WTC11 (cell line): ENCODE results near the gene HOXB6. TPM values are rescaled to one million over a fixed set of nuclear protein-coding genes. Genes with fewer than 3 reads are reported as not detected.

Experiments
- ATAC-seq: fragments of 200-7000 bp; cut with Tn5 transposase; 2 replicates; pipeline ENCODE4 v1.10.0; 2021; ENCODE audit warnings: mild to moderate bottlenecking, moderate library complexity
- CTCF ChIA-PET: fragments of 300-600 bp; sonication (Branson Sonifier 250); formaldehyde crosslinking; loops from one replicate; lab custom pipeline; 2021; ENCODE audit warnings: antibody characterized with exemption; lab: Charles Lee
- POLR2A ChIA-PET: fragments of 350-600 bp; sonication (Branson Sonifier 250); formaldehyde crosslinking; loops from one replicate; lab custom pipeline; 2021; ENCODE audit warnings: antibody characterized with exemption; lab: Charles Lee
- DNase-seq: peaks from one replicate; pipeline ENCODE4 v3.0.0; 2021; ENCODE audit warnings: low spot score
- H3K27ac Mint-ChIP-seq: 2 replicates; pipeline ENCODE4 v1.8.0; 2021; ENCODE audit warnings: mixed read lengths
- H3K27me3 Mint-ChIP-seq: 2 replicates; pipeline ENCODE4 v1.8.0; 2021; ENCODE audit warnings: low read depth, mild to moderate bottlenecking, moderate library complexity, mixed read lengths
- H3K36me3 Mint-ChIP-seq: 2 replicates; pipeline ENCODE4 v1.8.0; 2021; ENCODE audit warnings: mixed read lengths
- H3K4me1 Mint-ChIP-seq: 2 replicates; pipeline ENCODE4 v1.8.0; 2022; ENCODE audit warnings: mixed read lengths
- H3K4me3 Mint-ChIP-seq: 2 replicates; pipeline ENCODE4 v1.8.0; 2021; ENCODE audit warnings: mild to moderate bottlenecking, moderate library complexity, mixed read lengths
- H3K9me3 Mint-ChIP-seq: 2 replicates; pipeline ENCODE4 v1.8.0; 2021; ENCODE audit warnings: mixed read lengths
- CDX4 ChIP-seq: fragments of 250-450 bp; sonication (Bioruptor Pico); IDR thresholded peaks from 2 replicates; pipeline ENCODE4 v1.9.0; 2021; ENCODE audit warnings: moderate library complexity, mild to moderate bottlenecking, inconsistent platforms, borderline replicate concordance
- CREB1 ChIP-seq: sonication (generic); formaldehyde crosslinking; IDR thresholded peaks from 2 replicates; pipeline ENCODE4 v1.8.0; 2023; ENCODE audit warnings: mild to moderate bottlenecking, missing genetic modification reagents
- FOXJ3 ChIP-seq: sonication (generic); formaldehyde crosslinking; IDR thresholded peaks from 2 replicates; pipeline ENCODE4 v1.9.0; 2021; ENCODE audit warnings: missing genetic modification reagents, mild to moderate bottlenecking, borderline replicate concordance
- FOXP1 ChIP-seq: sonication (generic); formaldehyde crosslinking; IDR thresholded peaks from 2 replicates; pipeline ENCODE4 v1.8.0; 2022; ENCODE audit warnings: missing genetic modification reagents, mild to moderate bottlenecking, moderate library complexity, borderline replicate concordance
- GABPB1 ChIP-seq: sonication (generic); formaldehyde crosslinking; IDR thresholded peaks from 2 replicates; pipeline ENCODE4 v1.8.1; 2023; ENCODE audit warnings: mild to moderate bottlenecking, missing genetic modification reagents
- IRF2 ChIP-seq: sonication (generic); formaldehyde crosslinking; IDR thresholded peaks from 2 replicates; pipeline ENCODE4 v1.8.0; 2022; ENCODE audit warnings: low read depth, missing genetic modification reagents, borderline replicate concordance
- NFYB ChIP-seq: sonication (generic); formaldehyde crosslinking; conservative IDR thresholded peaks from 2 replicates; pipeline ENCODE4 v1.8.0; 2022; ENCODE audit warnings: low read depth, missing genetic modification reagents
- NR3C1 ChIP-seq: sonication (generic); formaldehyde crosslinking; conservative IDR thresholded peaks from 2 replicates; pipeline ENCODE4 v1.8.1; 2023; ENCODE audit warnings: low read depth, mild to moderate bottlenecking, missing genetic modification reagents
- OVOL2 ChIP-seq: fragments of 250-450 bp; sonication (Bioruptor Pico); IDR thresholded peaks from 2 replicates; pipeline ENCODE4 v1.9.0; 2021; ENCODE audit warnings: mild to moderate bottlenecking, borderline replicate concordance
- RORB ChIP-seq: fragments of 250-450 bp; sonication (Bioruptor Pico); IDR thresholded peaks from 2 replicates; pipeline ENCODE4 v1.9.0; 2021; ENCODE audit warnings: mild to moderate bottlenecking
- TEAD1 ChIP-seq: sonication (generic); formaldehyde crosslinking; IDR thresholded peaks from 2 replicates; pipeline ENCODE4 v1.8.0; 2022; ENCODE audit warnings: mild to moderate bottlenecking, missing genetic modification reagents
- TEAD4 ChIP-seq: sonication (generic); formaldehyde crosslinking; IDR thresholded peaks from 2 replicates; pipeline ENCODE4 v1.8.0; 2022; ENCODE audit warnings: mild to moderate bottlenecking, missing genetic modification reagents
- USF2 ChIP-seq: sonication (generic); formaldehyde crosslinking; IDR thresholded peaks from 2 replicates; pipeline ENCODE4 v1.8.1; 2023; ENCODE audit warnings: mild to moderate bottlenecking, missing genetic modification reagents, moderate library complexity
- ZBTB43 ChIP-seq: sonication (generic); formaldehyde crosslinking; IDR thresholded peaks from 2 replicates; pipeline ENCODE4 v1.8.1; 2023; ENCODE audit warnings: mild to moderate bottlenecking, missing genetic modification reagents
- ZNF138 ChIP-seq: sonication (generic); formaldehyde crosslinking; conservative IDR thresholded peaks from 2 replicates; pipeline ENCODE4 v1.8.1; 2022; ENCODE audit warnings: mild to moderate bottlenecking, moderate library complexity, missing genetic modification reagents
- ZNF232 ChIP-seq: sonication (generic); formaldehyde crosslinking; IDR thresholded peaks from 2 replicates; pipeline ENCODE4 v1.8.0; 2022; ENCODE audit warnings: mild to moderate bottlenecking, missing genetic modification reagents
- ZNF425 ChIP-seq: fragments of 250-450 bp; sonication (Bioruptor Pico); conservative IDR thresholded peaks from 2 replicates; pipeline ENCODE4 v1.9.0; 2021; ENCODE audit warnings: mild to moderate bottlenecking
- total RNA-seq: library from RNA; stranded (reverse); gene quantifications from 3 replicates; pipeline ENCODE4 v1.2.3, GENCODE V29; 2021
- TF ChIP-seq, protein P1 (sequence below): sonication (generic); formaldehyde crosslinking; IDR thresholded peaks from 2 replicates; pipeline ENCODE4 v1.8.0; 2022; ENCODE audit warnings: mild to moderate bottlenecking, missing genetic modification reagents
- TF ChIP-seq, protein P2 (sequence below): fragments of 250-450 bp; sonication (Bioruptor Pico); IDR thresholded peaks from 2 replicates; pipeline ENCODE4 v1.9.0; 2021; ENCODE audit warnings: mild to moderate bottlenecking, borderline replicate concordance

Gene HOXB6
- total RNA-seq, 1 experiment from 2014 or later: not detected

DNA sequence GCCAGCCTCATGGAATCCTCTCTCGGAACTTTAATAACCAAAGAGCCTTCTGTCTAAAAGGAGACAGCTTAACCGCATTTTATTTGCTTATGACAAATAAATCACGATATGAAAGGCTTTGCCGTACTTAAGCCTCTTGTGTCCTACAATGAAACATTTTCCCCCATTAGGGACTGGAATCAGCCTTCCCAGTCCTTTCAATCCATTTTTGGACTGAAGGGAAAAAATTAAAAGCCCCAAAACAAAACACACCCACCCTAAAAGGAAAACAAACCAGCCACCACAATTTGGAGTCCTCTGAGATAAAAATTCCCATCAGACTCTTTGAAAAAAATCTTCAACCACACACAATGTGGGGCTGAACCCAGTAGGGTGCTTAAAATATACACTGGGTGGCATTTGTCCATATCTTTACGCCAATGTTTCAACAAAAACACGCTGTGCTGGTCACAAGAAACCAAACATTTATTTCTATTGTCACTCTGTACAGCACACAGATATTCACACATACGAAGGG is 29.7 kb downstream of the HOXB6 start:
- ChIA-PET POLR2A (no interaction called here), CTCF (interaction anchor here (0.5 kb wide), 1 partner anchor 104 kb away, joined by 4 read pairs; no protein-coding TSS in a partner anchor)
- no peaks in the 10 kb centered on the region for H3K36me3 Mint-ChIP-seq
- H3K9me3 Mint-ChIP-seq: no peaks in the 10 kb centered on the region
- TF ChIP-seq, protein P1, sequence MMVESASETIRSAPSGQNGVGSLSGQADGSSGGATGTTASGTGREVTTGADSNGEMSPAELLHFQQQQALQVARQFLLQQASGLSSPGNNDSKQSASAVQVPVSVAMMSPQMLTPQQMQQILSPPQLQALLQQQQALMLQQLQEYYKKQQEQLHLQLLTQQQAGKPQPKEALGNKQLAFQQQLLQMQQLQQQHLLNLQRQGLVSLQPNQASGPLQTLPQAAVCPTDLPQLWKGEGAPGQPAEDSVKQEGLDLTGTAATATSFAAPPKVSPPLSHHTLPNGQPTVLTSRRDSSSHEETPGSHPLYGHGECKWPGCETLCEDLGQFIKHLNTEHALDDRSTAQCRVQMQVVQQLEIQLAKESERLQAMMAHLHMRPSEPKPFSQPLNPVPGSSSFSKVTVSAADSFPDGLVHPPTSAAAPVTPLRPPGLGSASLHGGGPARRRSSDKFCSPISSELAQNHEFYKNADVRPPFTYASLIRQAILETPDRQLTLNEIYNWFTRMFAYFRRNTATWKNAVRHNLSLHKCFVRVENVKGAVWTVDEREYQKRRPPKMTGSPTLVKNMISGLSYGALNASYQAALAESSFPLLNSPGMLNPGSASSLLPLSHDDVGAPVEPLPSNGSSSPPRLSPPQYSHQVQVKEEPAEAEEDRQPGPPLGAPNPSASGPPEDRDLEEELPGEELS (CRISPR knock-in tag): no peak
- TF ChIP-seq USF2 (CRISPR knock-in tag) (no peak), NR3C1 (CRISPR knock-in tag) (no peak), ZNF425 (CRISPR knock-in tag) (no peak), FOXJ3 (no peak), TEAD4 (CRISPR knock-in tag) (no peak), RORB (no peak)
- TF ChIP-seq, protein P2, sequence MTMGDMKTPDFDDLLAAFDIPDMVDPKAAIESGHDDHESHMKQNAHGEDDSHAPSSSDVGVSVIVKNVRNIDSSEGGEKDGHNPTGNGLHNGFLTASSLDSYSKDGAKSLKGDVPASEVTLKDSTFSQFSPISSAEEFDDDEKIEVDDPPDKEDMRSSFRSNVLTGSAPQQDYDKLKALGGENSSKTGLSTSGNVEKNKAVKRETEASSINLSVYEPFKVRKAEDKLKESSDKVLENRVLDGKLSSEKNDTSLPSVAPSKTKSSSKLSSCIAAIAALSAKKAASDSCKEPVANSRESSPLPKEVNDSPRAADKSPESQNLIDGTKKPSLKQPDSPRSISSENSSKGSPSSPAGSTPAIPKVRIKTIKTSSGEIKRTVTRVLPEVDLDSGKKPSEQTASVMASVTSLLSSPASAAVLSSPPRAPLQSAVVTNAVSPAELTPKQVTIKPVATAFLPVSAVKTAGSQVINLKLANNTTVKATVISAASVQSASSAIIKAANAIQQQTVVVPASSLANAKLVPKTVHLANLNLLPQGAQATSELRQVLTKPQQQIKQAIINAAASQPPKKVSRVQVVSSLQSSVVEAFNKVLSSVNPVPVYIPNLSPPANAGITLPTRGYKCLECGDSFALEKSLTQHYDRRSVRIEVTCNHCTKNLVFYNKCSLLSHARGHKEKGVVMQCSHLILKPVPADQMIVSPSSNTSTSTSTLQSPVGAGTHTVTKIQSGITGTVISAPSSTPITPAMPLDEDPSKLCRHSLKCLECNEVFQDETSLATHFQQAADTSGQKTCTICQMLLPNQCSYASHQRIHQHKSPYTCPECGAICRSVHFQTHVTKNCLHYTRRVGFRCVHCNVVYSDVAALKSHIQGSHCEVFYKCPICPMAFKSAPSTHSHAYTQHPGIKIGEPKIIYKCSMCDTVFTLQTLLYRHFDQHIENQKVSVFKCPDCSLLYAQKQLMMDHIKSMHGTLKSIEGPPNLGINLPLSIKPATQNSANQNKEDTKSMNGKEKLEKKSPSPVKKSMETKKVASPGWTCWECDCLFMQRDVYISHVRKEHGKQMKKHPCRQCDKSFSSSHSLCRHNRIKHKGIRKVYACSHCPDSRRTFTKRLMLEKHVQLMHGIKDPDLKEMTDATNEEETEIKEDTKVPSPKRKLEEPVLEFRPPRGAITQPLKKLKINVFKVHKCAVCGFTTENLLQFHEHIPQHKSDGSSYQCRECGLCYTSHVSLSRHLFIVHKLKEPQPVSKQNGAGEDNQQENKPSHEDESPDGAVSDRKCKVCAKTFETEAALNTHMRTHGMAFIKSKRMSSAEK (CRISPR knock-in tag): no peak
- peaks cover 22% of the 10 kb centered on the region; the same call in 1 of the 2 replicates for H3K27me3 Mint-ChIP-seq
- ATAC-seq (no peak), DNase-seq (no peak)
- peaks cover 45% of the 10 kb centered on the region for H3K4me1 Mint-ChIP-seq
- no peak overlapping the region for H3K27ac Mint-ChIP-seq
- H3K4me3 Mint-ChIP-seq: no peak overlapping the region

- Mint-ChIP-seq H3K27me3 (peaks cover 16% of the 10 kb centered on the region; the same call in 1 of the 2 replicates), H3K27ac (no peak overlapping the region), H3K4me3 (no peak overlapping the region), H3K9me3 (no peaks in the 10 kb centered on the region), H3K4me1 (peaks cover 44% of the 10 kb centered on the region), H3K36me3 (no peaks in the 10 kb centered on the region)
- CTCF ChIA-PET: interaction anchor here (0.5 kb wide), 1 partner anchor 103 kb away, joined by 4 read pairs; no protein-coding TSS in a partner anchor
- ATAC-seq: no peak
- TF ChIP-seq CREB1 (CRISPR knock-in tag) (no peak), ZNF232 (CRISPR knock-in tag) (no peak), NFYB (CRISPR knock-in tag) (no peak), USF2 (CRISPR knock-in tag) (no peak), FOXJ3 (no peak), ZBTB43 (CRISPR knock-in tag) (no peak), GABPB1 (CRISPR knock-in tag) (no peak), ZNF138 (CRISPR knock-in tag) (no peak), TEAD1 (no peak), IRF2 (no peak), OVOL2 (CRISPR knock-in tag) (no peak), CDX4 (CRISPR knock-in tag) (no peak), FOXP1 (CRISPR knock-in tag) (no peak)
- POLR2A ChIA-PET: no interaction called here
- DNase-seq: no peak
Measured at GRCh38 chr17:48574505-48575065, 30.2 kb downstream of the HOXB6 start.
